ENCODE results near the gene RAB12.
"Not testable (repeated sequence)": the region's sequence is repeated elsewhere in the genome, so short reads cannot be mapped to it uniquely, and the experiment has no call there.

RAB12 gene

GRCh38 chr18:8608795-8609658, at the start of gene RAB12:
TSS of gene RAB12 (plus strand) at chr18:8609437. CDS start at chr18:8609440, 3 bp downstream.
- FAIRE-seq = no peak

GRCh38 chr18:8559612-8560186, 49.5 kb upstream of the RAB12 start:
- no peak for FAIRE-seq

GRCh38 chr18:8561123-8561910, 47.9 kb upstream of the RAB12 start:
- no peak for FAIRE-seq

- no peak for FAIRE-seq
Measured at GRCh38 chr18:8562070-8562469, 47.2 kb upstream of the RAB12 start.

GRCh38 chr18:8562919-8563318, 46.3 kb upstream of the RAB12 start:
- FAIRE-seq = no peak

GRCh38 chr18:8571399-8571798, 37.8 kb upstream of the RAB12 start:
- FAIRE-seq = no peak

- FAIRE-seq = not testable (repeated sequence)
Measured at GRCh38 chr18:8573766-8574165, 35.5 kb upstream of the RAB12 start.

- FAIRE-seq = no peak
Measured at GRCh38 chr18:8584798-8585197, 24.4 kb upstream of the RAB12 start.

- FAIRE-seq = no peak
Measured at GRCh38 chr18:8586941-8587340, 22.3 kb upstream of the RAB12 start.

GRCh38 chr18:8595445-8595844, 13.8 kb upstream of the RAB12 start:
- no peak for FAIRE-seq

- FAIRE-seq = no peak
Measured at GRCh38 chr18:8601277-8602032, 7.8 kb upstream of the RAB12 start.

- FAIRE-seq = no peak
Measured at GRCh38 chr18:8602040-8602439, 7.2 kb upstream of the RAB12 start.

GRCh38 chr18:8602557-8602956, 6.7 kb upstream of the RAB12 start:
- FAIRE-seq = no peak

- FAIRE-seq = no peak
Measured at GRCh38 chr18:8603663-8604520, 5.3 kb upstream of the RAB12 start.

- FAIRE-seq = no peak
Measured at GRCh38 chr18:8605974-8606373, 3.3 kb upstream of the RAB12 start.

- FAIRE-seq = no peak
Measured at GRCh38 chr18:8607776-8608742, 1.2 kb upstream of the RAB12 start.

- FAIRE-seq = no peak
Measured at GRCh38 chr18:8609659-8610458, 622 bp downstream of the RAB12 start.

- no peak for FAIRE-seq
Measured at GRCh38 chr18:8610459-8610851, 1.2 kb downstream of the RAB12 start.

GRCh38 chr18:8611916-8612576, 2.8 kb downstream of the RAB12 start:
- no peak for FAIRE-seq
